HPDE6-E6E7 (cell line): Measurements from ENCODE around the gene EXOC4.

Source experiments
- DNase-seq: peaks from one replicate; pipeline ENCODE4 v3.0.0; 2011; ENCODE audit warnings: missing footprints; ENCODE audit errors: extremely low spot score

The EXOC4 gene

GRCh38 chr7:133364959-133365690, 112.2 kb downstream of the EXOC4 start:
- no peak for DNase-seq

- DNase-seq, result no peak
These were observed 113.0 kb downstream of the EXOC4 start for GRCh38 chr7:133365917-133366316.

- no peak for DNase-seq
These were observed 114.7 kb downstream of the EXOC4 start for GRCh38 chr7:133367561-133367960.

GRCh38 chr7:133369130-133369529, 116.3 kb downstream of the EXOC4 start:
- DNase-seq, result no peak

GRCh38 chr7:133371616-133372015, 118.7 kb downstream of the EXOC4 start:
- DNase-seq, result no peak

GRCh38 chr7:133372337-133372736, 119.5 kb downstream of the EXOC4 start:
- DNase-seq, result no peak

- DNase-seq, result no peak
These were observed 123.6 kb downstream of the EXOC4 start for GRCh38 chr7:133376514-133376913.

GRCh38 chr7:133381965-133382364, 129.1 kb downstream of the EXOC4 start:
- no peak for DNase-seq

- DNase-seq, result no peak
These were observed 130.1 kb downstream of the EXOC4 start for GRCh38 chr7:133382775-133383559.

- no peak for DNase-seq
These were observed 133.3 kb downstream of the EXOC4 start for GRCh38 chr7:133386205-133386604.

- DNase-seq, result no peak
These were observed 136.8 kb downstream of the EXOC4 start for GRCh38 chr7:133389727-133390126.

GRCh38 chr7:133391206-133391605, 138.3 kb downstream of the EXOC4 start:
- no peak for DNase-seq

- DNase-seq, result no peak
These were observed 141.5 kb downstream of the EXOC4 start for GRCh38 chr7:133394369-133394768.

- no peak for DNase-seq
These were observed 142.7 kb downstream of the EXOC4 start for GRCh38 chr7:133395551-133395950.

GRCh38 chr7:133398506-133398905, 145.6 kb downstream of the EXOC4 start:
- DNase-seq, result no peak

- DNase-seq, result no peak
These were observed 148.3 kb downstream of the EXOC4 start for GRCh38 chr7:133401225-133401624.

GRCh38 chr7:133408212-133408611, 155.3 kb downstream of the EXOC4 start:
- no peak for DNase-seq

GRCh38 chr7:133409421-133409820, 156.5 kb downstream of the EXOC4 start:
- DNase-seq, result no peak

GRCh38 chr7:133409966-133410365, 157.1 kb downstream of the EXOC4 start:
- no peak for DNase-seq

- DNase-seq, result no peak
These were observed 158.5 kb downstream of the EXOC4 start for GRCh38 chr7:133411395-133411794.

GRCh38 chr7:133412942-133413341, 160.1 kb downstream of the EXOC4 start:
- no peak for DNase-seq

GRCh38 chr7:133419041-133419440, 166.2 kb downstream of the EXOC4 start:
- DNase-seq, result no peak

GRCh38 chr7:133423618-133424017, 170.7 kb downstream of the EXOC4 start:
- no peak for DNase-seq
